Fibroblast of the aortic adventitia (primary cell): Measurements from ENCODE around the gene KDM2B. TPM values are rescaled to one million over a fixed set of nuclear protein-coding genes. Genes with fewer than 3 reads are reported as not detected.

ENCODE experiments used
- DNase-seq: peaks from one replicate; pipeline ENCODE4 v3.0.0-alpha.2; 2010; ENCODE audit warnings: low read depth
- H3K4me3 ChIP-seq: 2 replicates; pipeline ENCODE4 v1.5.1; 2011; ENCODE audit warnings: low read depth, mild to moderate bottlenecking, control low read depth, low read length, moderate library complexity
- total RNA-seq: library from RNA; depleted of rRNA; stranded (reverse); fragments of >200 nt; gene quantifications from 2 replicates; pipeline ENCODE4 v1.2.3, GENCODE V29; 2012; ENCODE audit warnings: low replicate concordance
- TF ChIP-seq, protein P1 (sequence below): IDR thresholded peaks from 2 replicates; pipeline ENCODE4 v1.5.1; 2011; ENCODE audit warnings: mild to moderate bottlenecking, low read length, control low read depth, inconsistent platforms; ENCODE audit not compliant: insufficient read depth

Gene KDM2B
- total RNA-seq, 1 donor: 26.8 TPM

DNA sequence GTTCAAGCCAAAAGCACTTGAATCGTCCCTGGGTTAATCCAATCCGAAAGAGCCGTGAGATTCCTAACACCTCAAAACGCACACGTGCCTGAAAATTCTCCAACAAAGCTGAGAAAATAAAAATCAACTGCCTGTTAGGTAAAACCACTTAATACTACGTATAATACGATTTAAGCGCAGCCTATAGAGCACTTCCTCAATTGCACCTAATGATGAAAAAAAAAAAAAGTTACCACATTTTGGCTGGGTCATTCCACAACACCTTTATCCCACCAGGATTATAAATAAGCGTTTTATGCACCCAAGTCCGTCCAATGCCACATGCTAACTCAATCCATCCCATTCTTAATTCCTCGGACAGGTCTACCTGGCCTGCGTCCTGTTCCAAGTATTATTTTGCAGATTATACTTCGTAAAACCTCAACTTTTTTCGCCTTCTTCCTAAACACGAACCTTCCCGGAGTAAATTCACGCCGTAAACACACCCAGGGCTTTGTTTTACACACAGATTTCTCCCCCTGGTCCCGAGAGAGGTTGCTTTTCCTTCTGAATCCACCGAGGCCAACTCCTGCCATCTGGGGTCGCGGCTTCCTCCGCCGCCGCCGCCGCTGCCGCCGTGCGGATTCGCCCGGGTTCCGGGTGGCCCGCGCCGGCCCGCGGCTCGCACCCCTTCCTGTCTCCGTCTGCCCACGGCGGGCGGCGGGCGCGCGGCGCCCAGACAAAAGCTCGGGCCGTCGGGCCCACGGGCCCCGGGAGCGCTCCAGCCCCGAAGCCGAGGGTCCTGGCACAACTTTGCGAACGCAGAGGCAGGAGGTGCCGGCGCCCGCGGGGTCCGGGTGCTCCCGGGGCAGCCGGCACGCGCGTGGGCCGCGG, 114.7 kb downstream of the KDM2B start:
- H3K4me3 ChIP-seq: peak overlapping the region; percentile 60
- TF ChIP-seq, protein P1, sequence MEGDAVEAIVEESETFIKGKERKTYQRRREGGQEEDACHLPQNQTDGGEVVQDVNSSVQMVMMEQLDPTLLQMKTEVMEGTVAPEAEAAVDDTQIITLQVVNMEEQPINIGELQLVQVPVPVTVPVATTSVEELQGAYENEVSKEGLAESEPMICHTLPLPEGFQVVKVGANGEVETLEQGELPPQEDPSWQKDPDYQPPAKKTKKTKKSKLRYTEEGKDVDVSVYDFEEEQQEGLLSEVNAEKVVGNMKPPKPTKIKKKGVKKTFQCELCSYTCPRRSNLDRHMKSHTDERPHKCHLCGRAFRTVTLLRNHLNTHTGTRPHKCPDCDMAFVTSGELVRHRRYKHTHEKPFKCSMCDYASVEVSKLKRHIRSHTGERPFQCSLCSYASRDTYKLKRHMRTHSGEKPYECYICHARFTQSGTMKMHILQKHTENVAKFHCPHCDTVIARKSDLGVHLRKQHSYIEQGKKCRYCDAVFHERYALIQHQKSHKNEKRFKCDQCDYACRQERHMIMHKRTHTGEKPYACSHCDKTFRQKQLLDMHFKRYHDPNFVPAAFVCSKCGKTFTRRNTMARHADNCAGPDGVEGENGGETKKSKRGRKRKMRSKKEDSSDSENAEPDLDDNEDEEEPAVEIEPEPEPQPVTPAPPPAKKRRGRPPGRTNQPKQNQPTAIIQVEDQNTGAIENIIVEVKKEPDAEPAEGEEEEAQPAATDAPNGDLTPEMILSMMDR: no peak
- DNase-seq: no peak

DNA sequence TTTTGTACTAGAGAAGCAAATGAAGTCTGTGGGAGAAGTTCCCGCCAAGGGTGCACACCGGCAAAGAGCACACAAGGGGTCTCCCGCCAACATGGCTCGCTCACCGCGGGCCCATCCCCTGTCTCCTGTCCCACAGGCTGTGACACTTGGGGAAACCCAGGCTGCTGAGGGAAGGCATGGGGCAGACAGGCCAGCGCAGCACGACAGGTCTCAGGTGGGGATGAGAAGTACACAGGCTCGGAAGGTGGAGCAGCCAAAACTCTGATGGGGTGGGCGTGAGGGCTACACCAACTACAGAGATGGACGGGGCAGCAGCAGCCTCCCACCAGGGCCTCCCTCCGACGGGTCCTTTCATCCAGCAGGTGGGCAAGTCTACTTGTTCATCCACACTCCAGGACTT, 116.5 kb downstream of the KDM2B start:
- H3K4me3 ChIP-seq: no peak overlapping the region
- no peak for DNase-seq
- TF ChIP-seq, protein P1: no peak

DNA sequence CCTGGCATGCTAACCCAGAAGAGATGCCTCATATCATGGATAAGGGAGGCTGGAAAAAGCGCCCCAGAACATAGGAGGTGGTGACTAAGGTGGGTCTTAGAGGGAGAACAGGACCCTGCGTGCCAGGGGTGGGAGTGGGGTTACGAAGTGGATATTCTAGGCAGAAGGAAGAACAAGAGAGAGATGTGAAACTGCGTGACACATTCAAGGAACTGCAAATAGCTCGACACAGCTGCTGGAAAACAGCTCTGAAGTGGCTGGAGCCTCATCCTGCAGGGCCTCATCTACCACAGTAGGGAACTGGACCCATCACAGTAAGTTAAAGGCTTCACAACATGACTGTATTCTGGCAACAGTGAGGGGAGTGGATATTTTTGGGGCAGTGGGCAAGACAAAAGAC, 119.8 kb downstream of the KDM2B start:
- no peak for DNase-seq
- H3K4me3 ChIP-seq: no peak overlapping the region
- TF ChIP-seq, protein P1: no peak

DNA sequence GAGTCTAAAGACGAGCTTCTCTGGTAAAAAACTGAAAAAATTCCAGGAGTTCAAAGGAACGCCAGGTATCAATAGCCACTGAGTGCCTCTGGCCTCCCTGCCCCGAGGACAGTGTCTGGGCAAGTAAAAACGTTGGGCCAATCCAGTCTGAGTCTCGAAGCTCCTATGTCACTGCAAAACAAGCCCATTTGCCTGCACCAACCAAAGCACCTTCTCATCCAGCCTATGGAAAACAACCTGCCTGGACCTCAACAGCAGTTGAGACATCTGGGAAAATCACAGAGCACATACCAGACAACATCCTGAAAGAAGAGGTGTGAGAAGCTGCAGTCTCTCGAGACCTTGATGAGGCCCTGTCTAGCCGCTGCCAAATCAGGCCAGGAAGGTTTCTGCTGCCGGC, 124.3 kb downstream of the KDM2B start:
- no peak for DNase-seq
- H3K4me3 ChIP-seq: no peak overlapping the region
- TF ChIP-seq, protein P1: no peak

DNA sequence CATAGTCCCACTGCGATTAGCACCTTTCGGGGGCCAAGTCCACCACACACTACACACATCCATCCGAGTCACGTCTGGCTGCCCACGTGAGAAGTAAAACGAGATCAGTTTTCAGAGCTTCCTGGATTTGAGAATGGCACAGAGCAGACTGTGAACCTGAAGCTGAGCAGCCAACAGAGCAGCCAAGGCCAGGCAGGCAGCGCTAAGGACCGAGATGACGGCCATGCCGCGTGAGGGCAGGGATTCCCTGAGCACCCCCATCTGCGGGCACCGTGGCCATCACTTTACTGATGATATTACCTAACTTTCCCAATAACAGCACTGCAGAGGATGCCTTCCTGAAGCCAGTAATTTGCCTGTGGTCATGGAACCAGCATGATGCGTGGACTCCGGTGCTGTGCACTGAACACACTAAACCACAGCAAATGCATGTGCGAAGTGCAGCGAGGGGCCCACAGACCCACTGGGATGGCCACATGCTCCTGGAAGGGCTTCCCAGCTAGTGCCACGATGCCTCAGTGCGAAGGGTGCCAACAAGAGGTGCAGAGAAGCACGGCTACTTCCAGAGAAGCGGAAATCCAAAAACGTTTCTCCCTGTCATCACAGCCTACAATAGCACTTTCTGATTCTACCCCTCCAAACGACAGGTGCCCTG, 124.9 kb downstream of the KDM2B start:
- TF ChIP-seq, protein P1: no peak
- DNase-seq: no peak
- no peak overlapping the region for H3K4me3 ChIP-seq

DNA sequence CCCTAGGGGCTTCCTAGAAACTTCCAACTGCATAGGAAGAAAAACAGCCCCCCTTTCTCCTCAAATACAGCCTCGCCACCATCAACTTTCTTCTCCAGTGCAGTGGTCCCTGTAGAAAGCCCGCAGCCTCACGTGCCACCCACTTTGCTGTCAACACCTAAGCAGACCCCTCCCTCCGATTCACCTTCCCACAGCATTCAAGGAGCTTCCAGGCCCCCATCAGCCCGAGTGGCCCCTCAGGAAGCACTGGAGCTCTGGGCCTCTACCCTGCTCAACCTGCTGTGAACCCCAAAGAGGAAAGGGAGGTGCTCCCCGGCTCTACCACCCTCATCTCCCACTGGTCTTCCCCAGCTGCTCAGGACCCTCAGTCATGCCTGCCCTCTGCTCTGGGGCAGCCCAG, 125.9 kb downstream of the KDM2B start:
- TF ChIP-seq, protein P1: no peak
- no peak for DNase-seq
- H3K4me3 ChIP-seq: no peak overlapping the region
